Measurements from ENCODE around the gene FGR. TPM values are rescaled to one million over a fixed set of nuclear protein-coding genes. Genes with fewer than 3 reads are reported as not detected.

Gene FGR
- total and polyA plus RNA-seq, 2 donors (not counting 1 experiment from before 2014, with no cell fraction given), result 57.0 to 295 TPM

DNA sequence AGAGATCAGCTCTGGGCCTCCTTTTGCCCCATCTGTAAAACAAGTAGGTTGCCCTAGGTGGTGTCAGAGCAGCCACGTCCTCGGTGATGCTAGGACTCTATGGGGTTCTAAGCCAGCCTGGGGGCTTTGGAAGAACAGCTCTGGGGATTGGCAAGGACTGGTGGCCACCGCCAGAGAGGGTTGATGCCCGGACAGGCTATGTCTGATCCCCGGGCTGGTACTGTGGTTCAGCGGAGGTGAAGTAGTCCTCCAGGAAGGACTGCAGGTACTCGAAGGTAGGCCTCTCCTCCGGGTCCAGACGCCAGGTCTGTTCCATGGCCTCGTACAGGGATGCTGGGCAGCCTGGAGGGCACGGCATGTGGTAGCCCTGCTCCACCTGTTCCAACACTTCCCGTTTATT, 22.3 kb downstream of the FGR start:
- TF ChIP-seq, protein P1, sequence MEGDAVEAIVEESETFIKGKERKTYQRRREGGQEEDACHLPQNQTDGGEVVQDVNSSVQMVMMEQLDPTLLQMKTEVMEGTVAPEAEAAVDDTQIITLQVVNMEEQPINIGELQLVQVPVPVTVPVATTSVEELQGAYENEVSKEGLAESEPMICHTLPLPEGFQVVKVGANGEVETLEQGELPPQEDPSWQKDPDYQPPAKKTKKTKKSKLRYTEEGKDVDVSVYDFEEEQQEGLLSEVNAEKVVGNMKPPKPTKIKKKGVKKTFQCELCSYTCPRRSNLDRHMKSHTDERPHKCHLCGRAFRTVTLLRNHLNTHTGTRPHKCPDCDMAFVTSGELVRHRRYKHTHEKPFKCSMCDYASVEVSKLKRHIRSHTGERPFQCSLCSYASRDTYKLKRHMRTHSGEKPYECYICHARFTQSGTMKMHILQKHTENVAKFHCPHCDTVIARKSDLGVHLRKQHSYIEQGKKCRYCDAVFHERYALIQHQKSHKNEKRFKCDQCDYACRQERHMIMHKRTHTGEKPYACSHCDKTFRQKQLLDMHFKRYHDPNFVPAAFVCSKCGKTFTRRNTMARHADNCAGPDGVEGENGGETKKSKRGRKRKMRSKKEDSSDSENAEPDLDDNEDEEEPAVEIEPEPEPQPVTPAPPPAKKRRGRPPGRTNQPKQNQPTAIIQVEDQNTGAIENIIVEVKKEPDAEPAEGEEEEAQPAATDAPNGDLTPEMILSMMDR (IDR thresholded peaks at IDR 0.05), result no peak
- no peak for TF ChIP-seq EZH2 (IDR thresholded peaks at IDR 0.05; ENCODE audit: borderline replicate concordance, insufficient read depth, low read depth, low read length, poor library complexity, severe bottlenecking)
- H3K4me1 ChIP-seq (ENCODE audit: control insufficient read depth in 2 of 2, insufficient read depth in 2 of 2, low read length in 2 of 2), result peaks cover 31 to 40% of the 10 kb centered on the region in 2 donors
- ChIA-PET POLR2A (no interaction called here), CTCF (interaction anchor here (0.6 to 20.3 kb wide), 3 partner anchors 13 to 51 kb away, joined by 3 to 473 read pairs (median 7); no protein-coding TSS in a partner anchor)
- H3K9me3 ChIP-seq (ENCODE audit: control extremely low read depth in 1 of 3, control insufficient read depth in 2 of 3, insufficient read depth in 1 of 3, low read length in 2 of 3), result no peaks in the 10 kb centered on the region
- H3K4me3 Mint-ChIP-seq, result no peak overlapping the region
- H3K9me3 Mint-ChIP-seq (ENCODE audit: insufficient read depth), result no peaks in the 10 kb centered on the region
- no peak for ATAC-seq (ENCODE audit: low read depth)
- H3K27ac ChIP-seq (ENCODE audit: low read length in 2 of 2), result no peak overlapping the region
- H3K4me3 ChIP-seq (ENCODE audit: control extremely low read depth in 1 of 5, extremely low read depth in 1 of 5, insufficient read depth in 1 of 5, low read depth in 2 of 5, low read length in 4 of 5), result no peak overlapping the region
- H3K27ac Mint-ChIP-seq, result no peak overlapping the region
- WGBS (ENCODE audit: insufficient coverage), result 97% methylated on average over 10 of the region's 12 CpGs
- peaks cover 34% of the 10 kb centered on the region for H4K20me1 ChIP-seq (ENCODE audit: control insufficient read depth, insufficient read depth, low read length, poor library complexity, severe bottlenecking)
- H3K4me1 Mint-ChIP-seq, result peaks cover 27% of the 10 kb centered on the region
- H3K27me3 ChIP-seq (replicated peaks in 1 of 4; ENCODE audit: control extremely low read depth in 1 of 4, control insufficient read depth in 3 of 4, insufficient read depth in 4 of 4, low read length in 3 of 4), result no peaks in the 10 kb centered on the region
- no peak for DNase-seq
- no peak overlapping the region for H2AFZ ChIP-seq (ENCODE audit: insufficient read depth, low read depth, low read length, poor library complexity, severe bottlenecking)
- no peak overlapping the region for H3K4me2 ChIP-seq (replicated peaks; ENCODE audit: low read depth, low read length, poor library complexity, severe bottlenecking)
- H3K27me3 Mint-ChIP-seq, result no peaks in the 10 kb centered on the region
- intact Hi-C loops (cut with micrococcal nuclease), result no loop called here
- no peak overlapping the region for H3K9ac ChIP-seq (ENCODE audit: low read length)
- peaks cover 12% of the 10 kb centered on the region for H3K79me2 ChIP-seq (ENCODE audit: control insufficient read depth, insufficient read depth, low read length)
- peaks cover 0 to 54% of the 10 kb centered on the region in 2 experiments for H3K36me3 ChIP-seq (replicated peaks in 1 of 2; ENCODE audit: control extremely low read depth in 1 of 2, control insufficient read depth in 1 of 2, extremely low read depth in 1 of 2, insufficient read depth in 2 of 2, low read length in 1 of 2)

DNA sequence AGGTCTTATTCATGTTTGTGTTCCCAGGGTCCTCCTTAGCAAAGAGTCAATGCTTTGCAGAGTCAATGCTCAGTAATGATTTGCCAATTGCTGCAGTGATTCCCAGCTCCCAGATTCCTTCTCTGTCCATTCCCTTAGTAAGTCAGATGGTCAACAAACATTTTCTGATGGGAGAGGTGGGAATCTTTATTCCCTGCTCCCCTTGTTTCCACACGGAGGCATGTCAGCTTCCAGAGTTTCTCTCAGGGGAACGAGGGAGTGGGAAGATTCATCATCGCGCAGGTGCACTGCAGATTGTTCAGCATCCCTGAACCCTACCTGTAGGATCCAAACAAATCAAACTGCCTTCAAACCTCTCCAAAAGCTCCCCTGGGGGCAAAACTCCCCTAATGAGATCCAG, 23.5 kb downstream of the FGR start:
- peaks cover 0 to 46% of the 10 kb centered on the region in 2 experiments for H3K36me3 ChIP-seq (replicated peaks in 1 of 2; ENCODE audit: control extremely low read depth in 1 of 2, control insufficient read depth in 1 of 2, extremely low read depth in 1 of 2, insufficient read depth in 2 of 2, low read length in 1 of 2)
- H3K9me3 ChIP-seq (ENCODE audit: control extremely low read depth in 1 of 3, control insufficient read depth in 2 of 3, insufficient read depth in 1 of 3, low read length in 2 of 3), result no peaks in the 10 kb centered on the region
- H2AFZ ChIP-seq (ENCODE audit: insufficient read depth, low read depth, low read length, poor library complexity, severe bottlenecking), result no peak overlapping the region
- peaks cover 9% of the 10 kb centered on the region for H3K79me2 ChIP-seq (ENCODE audit: control insufficient read depth, insufficient read depth, low read length)
- no peak for DNase-seq
- no peak overlapping the region for H3K4me3 Mint-ChIP-seq
- H3K27ac Mint-ChIP-seq, result no peak overlapping the region
- H4K20me1 ChIP-seq (ENCODE audit: control insufficient read depth, insufficient read depth, low read length, poor library complexity, severe bottlenecking), result peaks cover 21% of the 10 kb centered on the region
- peaks cover 28 to 37% of the 10 kb centered on the region in 2 donors for H3K4me1 ChIP-seq (ENCODE audit: control insufficient read depth in 2 of 2, insufficient read depth in 2 of 2, low read length in 2 of 2)
- TF ChIP-seq, protein P1 (IDR thresholded peaks at IDR 0.05), result no peak
- no peak for TF ChIP-seq EZH2 (IDR thresholded peaks at IDR 0.05; ENCODE audit: borderline replicate concordance, insufficient read depth, low read depth, low read length, poor library complexity, severe bottlenecking)
- no peak overlapping the region for H3K4me2 ChIP-seq (replicated peaks; ENCODE audit: low read depth, low read length, poor library complexity, severe bottlenecking)
- H3K9ac ChIP-seq (ENCODE audit: low read length), result no peak overlapping the region
- intact Hi-C loops (cut with micrococcal nuclease), result no loop called here
- ChIA-PET POLR2A (interaction anchor here (0.9 kb wide), 1 partner anchor 20 kb away, joined by 3 read pairs; no protein-coding TSS in a partner anchor), CTCF (interaction anchor here (0.6 to 20.3 kb wide), 11 partner anchors 11 to 1221 kb away, joined by 3 to 473 read pairs (median 5); partner anchors contain the start of gene IFI6)
- no peaks in the 10 kb centered on the region for H3K9me3 Mint-ChIP-seq (ENCODE audit: insufficient read depth)
- H3K27me3 ChIP-seq (replicated peaks in 1 of 4; ENCODE audit: control extremely low read depth in 1 of 4, control insufficient read depth in 3 of 4, insufficient read depth in 4 of 4, low read length in 3 of 4), result no peaks in the 10 kb centered on the region
- WGBS (ENCODE audit: insufficient coverage), result 100% methylated on average over 3 of the region's 4 CpGs
- no peaks in the 10 kb centered on the region for H3K27me3 Mint-ChIP-seq
- ATAC-seq (ENCODE audit: low read depth), result no peak
- no peak overlapping the region for H3K4me3 ChIP-seq (ENCODE audit: control extremely low read depth in 1 of 5, extremely low read depth in 1 of 5, insufficient read depth in 1 of 5, low read depth in 2 of 5, low read length in 4 of 5)
- H3K27ac ChIP-seq (ENCODE audit: low read length in 2 of 2), result no peak overlapping the region
- H3K4me1 Mint-ChIP-seq, result peaks cover 21% of the 10 kb centered on the region
